Neural cell (in vitro differentiated cells): Measurements from ENCODE around the gene TDRD12. TPM values are rescaled to one million over a fixed set of nuclear protein-coding genes. Genes with fewer than 3 reads are reported as not detected.

Experiments
- H2AFZ ChIP-seq: fragments of 200-600, 300-800 bp; sonication (generic), shearing (Covaris generic); 2 replicates; pipeline ENCODE4 v1.6.0; 2014; ENCODE audit warnings: low read depth, mild to moderate bottlenecking, antibody characterized with exemption, low read length, moderate library complexity
- H3F3A ChIP-seq: fragments of 200-600 bp; shearing (Covaris generic); 2 replicates; pipeline ENCODE4 v1.6.1; 2016; ENCODE audit warnings: mild to moderate bottlenecking, moderate library complexity, mixed read lengths, antibody characterized with exemption, low read length; ENCODE audit not compliant: insufficient read depth, poor library complexity, severe bottlenecking
- H3K27ac ChIP-seq: fragments of 200-600, 300-800 bp; sonication (generic), shearing (Covaris generic); 2 replicates; pipeline ENCODE4 v1.5.1; 2014; ENCODE audit warnings: mild to moderate bottlenecking, low read length, moderate library complexity
- H3K27me3 ChIP-seq: fragments of 300-800, 200-600 bp; sonication (generic), shearing (Covaris generic); 2 replicates; pipeline ENCODE4 v1.6.0; 2014; ENCODE audit warnings: mild to moderate bottlenecking, low read depth, low read length, moderate library complexity; ENCODE audit not compliant: insufficient read depth
- H3K36me3 ChIP-seq: fragments of 300-800, 200-600 bp; sonication (generic), shearing (Covaris generic); 2 replicates; pipeline ENCODE4 v1.5.1; 2014; ENCODE audit warnings: mild to moderate bottlenecking, antibody characterized with exemption, low read length, moderate library complexity; ENCODE audit not compliant: insufficient read depth
- H3K4me2 ChIP-seq: fragments of 300-800, 200-600 bp; sonication (generic), shearing (Covaris generic); 2 replicates; pipeline ENCODE4 v1.6.0; 2014; ENCODE audit warnings: mild to moderate bottlenecking, low read length
- H3K4me3 ChIP-seq: fragments of 300-800, 200-600 bp; sonication (generic), shearing (Covaris generic); 2 replicates; pipeline ENCODE4 v1.5.1; 2014; ENCODE audit warnings: mild to moderate bottlenecking, low read length, moderate library complexity
- H3K79me2 ChIP-seq: fragments of 200-600 bp; shearing (Covaris generic); replicated peaks from 2 replicates; pipeline ENCODE4 v1.6.0; 2014; ENCODE audit warnings: mild to moderate bottlenecking, low read length, moderate library complexity; ENCODE audit not compliant: insufficient read depth
- H3K9ac ChIP-seq: fragments of 300-800, 200-600 bp; sonication (generic), shearing (Covaris generic); 2 replicates; pipeline ENCODE4 v1.6.1; 2016; ENCODE audit warnings: mild to moderate bottlenecking, low read length, mixed read lengths
- H3K9me2 ChIP-seq: fragments of 200-600 bp; shearing (Covaris generic); 2 replicates; pipeline ENCODE4 v1.6.1; 2016; ENCODE audit warnings: mild to moderate bottlenecking, low read length, mixed read lengths; ENCODE audit not compliant: insufficient read depth
- H3K9me3 ChIP-seq: fragments of 200-600, 300-800 bp; sonication (generic), shearing (Covaris generic); 2 replicates; pipeline ENCODE4 v1.6.1; 2016; ENCODE audit warnings: mild to moderate bottlenecking, mixed run types, low read length, moderate library complexity, mixed read lengths
- H4K20me1 ChIP-seq: fragments of 200-600 bp; shearing (Covaris generic); 2 replicates; pipeline ENCODE4 v1.6.1; 2016; ENCODE audit warnings: mild to moderate bottlenecking, mixed run types; ENCODE audit not compliant: insufficient read depth
- EP300 ChIP-seq: fragments of 450-650 bp; conservative IDR thresholded peaks from 2 replicates; pipeline ENCODE4 v1.6.1; 2014; ENCODE audit warnings: antibody characterized with exemption, mild to moderate bottlenecking, moderate library complexity; ENCODE audit not compliant: poor library complexity, severe bottlenecking
- EZH2 ChIP-seq: fragments of 200-600, 300-800 bp; shearing (Covaris generic), sonication (generic); IDR thresholded peaks from 2 replicates; pipeline ENCODE4 v1.6.1; 2014; ENCODE audit warnings: antibody characterized with exemption, low read length, borderline replicate concordance, mild to moderate bottlenecking; ENCODE audit not compliant: insufficient read depth, poor library complexity, severe bottlenecking
- MXI1 ChIP-seq: fragments of 450-650 bp; conservative IDR thresholded peaks from 2 replicates; pipeline ENCODE4 v1.6.1; 2014; ENCODE audit warnings: antibody characterized with exemption, mild to moderate bottlenecking; ENCODE audit not compliant: poor library complexity, severe bottlenecking
- POLR2AphosphoS5 ChIP-seq: IDR thresholded peaks from 2 replicates; pipeline ENCODE4 v1.6.1; 2012
- RAD21 ChIP-seq: fragments of 450-650 bp; conservative IDR thresholded peaks from 2 replicates; pipeline ENCODE4 v1.6.1; 2014; ENCODE audit warnings: antibody characterized with exemption, mild to moderate bottlenecking, moderate library complexity
- SMC3 ChIP-seq: fragments of 450-650 bp; conservative IDR thresholded peaks from 2 replicates; pipeline ENCODE4 v1.6.1; 2014; ENCODE audit warnings: antibody characterized with exemption, mild to moderate bottlenecking, moderate library complexity; ENCODE audit not compliant: poor library complexity
- TAF1 ChIP-seq: IDR thresholded peaks from 2 replicates; pipeline ENCODE4 v1.6.1; 2012; ENCODE audit warnings: low read depth
- polyA plus RNA-seq: library from polyadenylated mRNA; depleted of rRNA; stranded (reverse); fragments of >200 nt; gene quantifications from 2 replicates; pipeline ENCODE4 v1.2.3, GENCODE V29; 2014
- TF ChIP-seq, protein P1 (sequence below): fragments of 450-650 bp; IDR thresholded peaks from 2 replicates; pipeline ENCODE4 v1.5.1; 2014; ENCODE audit warnings: antibody characterized with exemption, mild to moderate bottlenecking, moderate library complexity; ENCODE audit not compliant: poor library complexity, severe bottlenecking
- TF ChIP-seq, protein P2 (sequence below): IDR thresholded peaks from 2 replicates; pipeline ENCODE4 v1.6.1; 2012; ENCODE audit warnings: borderline replicate concordance

Gene TDRD12
- polyA plus RNA-seq, 1 donor from 2014 or later, result 9.2 TPM

DNA sequence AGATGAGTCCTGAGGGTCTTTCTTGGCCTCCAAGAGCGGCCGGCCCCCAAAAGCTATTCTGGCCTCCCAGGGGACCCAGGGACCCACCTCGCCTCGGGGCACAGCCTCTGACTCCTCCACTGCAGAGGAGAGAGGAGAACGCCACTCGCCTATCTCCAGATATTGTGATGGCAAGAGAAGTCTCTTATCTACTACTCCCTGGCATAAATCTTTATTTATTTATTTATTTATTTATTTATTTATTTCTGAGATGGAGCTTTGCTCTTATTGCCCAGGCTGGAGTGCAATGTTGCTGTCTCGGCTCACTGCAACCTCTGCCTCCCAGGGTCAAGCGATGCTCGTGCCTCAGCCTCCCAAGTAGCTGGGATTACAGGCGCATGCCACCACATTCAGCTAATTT lies 139.0 kb downstream of the TDRD12 start:
- H3K27me3 ChIP-seq, result no peaks in the 10 kb centered on the region
- TF ChIP-seq, protein P1, sequence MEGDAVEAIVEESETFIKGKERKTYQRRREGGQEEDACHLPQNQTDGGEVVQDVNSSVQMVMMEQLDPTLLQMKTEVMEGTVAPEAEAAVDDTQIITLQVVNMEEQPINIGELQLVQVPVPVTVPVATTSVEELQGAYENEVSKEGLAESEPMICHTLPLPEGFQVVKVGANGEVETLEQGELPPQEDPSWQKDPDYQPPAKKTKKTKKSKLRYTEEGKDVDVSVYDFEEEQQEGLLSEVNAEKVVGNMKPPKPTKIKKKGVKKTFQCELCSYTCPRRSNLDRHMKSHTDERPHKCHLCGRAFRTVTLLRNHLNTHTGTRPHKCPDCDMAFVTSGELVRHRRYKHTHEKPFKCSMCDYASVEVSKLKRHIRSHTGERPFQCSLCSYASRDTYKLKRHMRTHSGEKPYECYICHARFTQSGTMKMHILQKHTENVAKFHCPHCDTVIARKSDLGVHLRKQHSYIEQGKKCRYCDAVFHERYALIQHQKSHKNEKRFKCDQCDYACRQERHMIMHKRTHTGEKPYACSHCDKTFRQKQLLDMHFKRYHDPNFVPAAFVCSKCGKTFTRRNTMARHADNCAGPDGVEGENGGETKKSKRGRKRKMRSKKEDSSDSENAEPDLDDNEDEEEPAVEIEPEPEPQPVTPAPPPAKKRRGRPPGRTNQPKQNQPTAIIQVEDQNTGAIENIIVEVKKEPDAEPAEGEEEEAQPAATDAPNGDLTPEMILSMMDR, result no peak
- TF ChIP-seq EZH2 (no peak), RAD21 (no peak), MXI1 (no peak), EP300 (no peak), SMC3 (no peak), POLR2AphosphoS5 (no peak), TAF1 (no peak)
- TF ChIP-seq, protein P2, sequence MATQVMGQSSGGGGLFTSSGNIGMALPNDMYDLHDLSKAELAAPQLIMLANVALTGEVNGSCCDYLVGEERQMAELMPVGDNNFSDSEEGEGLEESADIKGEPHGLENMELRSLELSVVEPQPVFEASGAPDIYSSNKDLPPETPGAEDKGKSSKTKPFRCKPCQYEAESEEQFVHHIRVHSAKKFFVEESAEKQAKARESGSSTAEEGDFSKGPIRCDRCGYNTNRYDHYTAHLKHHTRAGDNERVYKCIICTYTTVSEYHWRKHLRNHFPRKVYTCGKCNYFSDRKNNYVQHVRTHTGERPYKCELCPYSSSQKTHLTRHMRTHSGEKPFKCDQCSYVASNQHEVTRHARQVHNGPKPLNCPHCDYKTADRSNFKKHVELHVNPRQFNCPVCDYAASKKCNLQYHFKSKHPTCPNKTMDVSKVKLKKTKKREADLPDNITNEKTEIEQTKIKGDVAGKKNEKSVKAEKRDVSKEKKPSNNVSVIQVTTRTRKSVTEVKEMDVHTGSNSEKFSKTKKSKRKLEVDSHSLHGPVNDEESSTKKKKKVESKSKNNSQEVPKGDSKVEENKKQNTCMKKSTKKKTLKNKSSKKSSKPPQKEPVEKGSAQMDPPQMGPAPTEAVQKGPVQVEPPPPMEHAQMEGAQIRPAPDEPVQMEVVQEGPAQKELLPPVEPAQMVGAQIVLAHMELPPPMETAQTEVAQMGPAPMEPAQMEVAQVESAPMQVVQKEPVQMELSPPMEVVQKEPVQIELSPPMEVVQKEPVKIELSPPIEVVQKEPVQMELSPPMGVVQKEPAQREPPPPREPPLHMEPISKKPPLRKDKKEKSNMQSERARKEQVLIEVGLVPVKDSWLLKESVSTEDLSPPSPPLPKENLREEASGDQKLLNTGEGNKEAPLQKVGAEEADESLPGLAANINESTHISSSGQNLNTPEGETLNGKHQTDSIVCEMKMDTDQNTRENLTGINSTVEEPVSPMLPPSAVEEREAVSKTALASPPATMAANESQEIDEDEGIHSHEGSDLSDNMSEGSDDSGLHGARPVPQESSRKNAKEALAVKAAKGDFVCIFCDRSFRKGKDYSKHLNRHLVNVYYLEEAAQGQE, result no peak
- no peak overlapping the region for H3K4me3 ChIP-seq

GRCh38 chr19:32859591-32859990 lies 140.0 kb downstream of the TDRD12 start:
- Histone ChIP-seq H3K79me2 (no peaks in the 10 kb centered on the region), H2AFZ (no peak overlapping the region), H3F3A (no peaks in the 10 kb centered on the region), H3K9me2 (no peaks in the 10 kb centered on the region), H4K20me1 (no peaks in the 10 kb centered on the region), H3K36me3 (no peaks in the 10 kb centered on the region), H3K27me3 (no peaks in the 10 kb centered on the region), H3K4me3 (no peak overlapping the region), H3K9me3 (no peaks in the 10 kb centered on the region), H3K9ac (no peak overlapping the region), H3K4me2 (no peak overlapping the region), H3K27ac (no peak overlapping the region)
- TF ChIP-seq TAF1 (no peak), RAD21 (no peak), EZH2 (no peak), POLR2AphosphoS5 (no peak), EP300 (no peak), SMC3 (no peak), MXI1 (no peak)
- TF ChIP-seq, protein P2, result no peak
- TF ChIP-seq, protein P1, result no peak

More for the DNA sequence above, 139.0 kb downstream of the TDRD12 start:
- Histone ChIP-seq H4K20me1 (no peaks in the 10 kb centered on the region), H3K36me3 (no peaks in the 10 kb centered on the region), H3K9me3 (no peaks in the 10 kb centered on the region), H3K4me2 (no peak overlapping the region), H3K9ac (no peak overlapping the region), H3F3A (no peaks in the 10 kb centered on the region), H3K9me2 (no peaks in the 10 kb centered on the region), H2AFZ (no peak overlapping the region), H3K79me2 (no peaks in the 10 kb centered on the region), H3K27ac (no peak overlapping the region)
